ENCODE data around the gene DCAF17.

DNA sequence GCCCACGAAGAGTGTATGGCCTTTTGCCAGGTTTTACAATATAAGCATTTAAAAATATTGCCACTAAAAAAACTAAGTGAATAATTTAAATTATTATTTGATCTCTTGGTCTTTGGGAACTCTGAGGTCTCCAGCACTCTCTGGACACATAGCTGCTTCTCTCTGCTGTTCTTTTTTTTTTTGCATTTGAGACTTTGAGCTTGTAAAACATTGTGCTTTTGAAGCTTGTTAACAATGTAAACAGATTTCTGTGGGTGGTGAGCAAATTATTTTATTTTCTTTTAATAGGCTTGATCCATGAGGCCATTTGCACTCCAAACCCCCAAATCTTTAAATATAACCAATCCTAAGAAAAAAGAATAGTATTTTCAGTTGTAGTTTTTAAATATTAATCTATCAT is 42.0 kb downstream of the DCAF17 start:
- TF ChIP-seq, protein P1, sequence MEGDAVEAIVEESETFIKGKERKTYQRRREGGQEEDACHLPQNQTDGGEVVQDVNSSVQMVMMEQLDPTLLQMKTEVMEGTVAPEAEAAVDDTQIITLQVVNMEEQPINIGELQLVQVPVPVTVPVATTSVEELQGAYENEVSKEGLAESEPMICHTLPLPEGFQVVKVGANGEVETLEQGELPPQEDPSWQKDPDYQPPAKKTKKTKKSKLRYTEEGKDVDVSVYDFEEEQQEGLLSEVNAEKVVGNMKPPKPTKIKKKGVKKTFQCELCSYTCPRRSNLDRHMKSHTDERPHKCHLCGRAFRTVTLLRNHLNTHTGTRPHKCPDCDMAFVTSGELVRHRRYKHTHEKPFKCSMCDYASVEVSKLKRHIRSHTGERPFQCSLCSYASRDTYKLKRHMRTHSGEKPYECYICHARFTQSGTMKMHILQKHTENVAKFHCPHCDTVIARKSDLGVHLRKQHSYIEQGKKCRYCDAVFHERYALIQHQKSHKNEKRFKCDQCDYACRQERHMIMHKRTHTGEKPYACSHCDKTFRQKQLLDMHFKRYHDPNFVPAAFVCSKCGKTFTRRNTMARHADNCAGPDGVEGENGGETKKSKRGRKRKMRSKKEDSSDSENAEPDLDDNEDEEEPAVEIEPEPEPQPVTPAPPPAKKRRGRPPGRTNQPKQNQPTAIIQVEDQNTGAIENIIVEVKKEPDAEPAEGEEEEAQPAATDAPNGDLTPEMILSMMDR (IDR thresholded peaks at IDR 0.05): no peak
- TF ChIP-seq POLR2A (IDR thresholded peaks at IDR 0.05) (no peak), POLR2AphosphoS5 (IDR thresholded peaks at IDR 0.05; ENCODE audit: insufficient read depth in 1 of 2, low read depth in 1 of 2) (no peak)
